GM18499 (cell line): ENCODE data around the gene SULT4A1.
"Not testable (repeated sequence)": the region's sequence is repeated elsewhere in the genome, so short reads cannot be mapped to it uniquely, and the experiment has no call there.

Experiments
- ATAC-seq: cut with Tn5 transposase; IDR thresholded peaks from one replicate; pipeline ENCODE4 v1.9.1; 2021; ENCODE audit warnings: moderate number of reproducible peaks; ENCODE audit not compliant: insufficient read depth, unreplicated experiment

Gene SULT4A1

GRCh38 chr22:43888740-43889139, 26.4 kb upstream of the SULT4A1 start:
- ATAC-seq, result no peak

- no peak for ATAC-seq
Observed at GRCh38 chr22:43887391-43887790, 25.1 kb upstream of the SULT4A1 start.

GRCh38 chr22:43886231-43886630, 23.9 kb upstream of the SULT4A1 start:
- ATAC-seq, result no peak

GRCh38 chr22:43885786-43886185, 23.5 kb upstream of the SULT4A1 start:
- ATAC-seq, result no peak

- no peak for ATAC-seq
Observed at GRCh38 chr22:43885319-43885671, 23.0 kb upstream of the SULT4A1 start.

GRCh38 chr22:43884600-43885318, 22.4 kb upstream of the SULT4A1 start:
- ATAC-seq, result no peak

GRCh38 chr22:43883719-43884415, 21.6 kb upstream of the SULT4A1 start:
- no peak for ATAC-seq

GRCh38 chr22:43883012-43883661, 20.8 kb upstream of the SULT4A1 start:
- no peak for ATAC-seq

GRCh38 chr22:43882122-43882767, 19.9 kb upstream of the SULT4A1 start:
- no peak for ATAC-seq

- ATAC-seq, result no peak
Observed at GRCh38 chr22:43881091-43882061, 19.1 kb upstream of the SULT4A1 start.

- ATAC-seq, result no peak
Observed at GRCh38 chr22:43880541-43880991, 18.3 kb upstream of the SULT4A1 start.

- no peak for ATAC-seq
Observed at GRCh38 chr22:43879901-43880540, 17.7 kb upstream of the SULT4A1 start.

GRCh38 chr22:43878831-43879550, 16.7 kb upstream of the SULT4A1 start:
- no peak for ATAC-seq

- no peak for ATAC-seq
Observed at GRCh38 chr22:43878079-43878795, 15.9 kb upstream of the SULT4A1 start.

GRCh38 chr22:43876866-43877509, 14.7 kb upstream of the SULT4A1 start:
- ATAC-seq, result no peak

GRCh38 chr22:43869799-43870198, 7.5 kb upstream of the SULT4A1 start:
- no peak for ATAC-seq

- not testable (repeated sequence) for ATAC-seq
Observed at GRCh38 chr22:43869001-43869400, 6.7 kb upstream of the SULT4A1 start.
